Mammary epithelial cell (primary cell): ENCODE measurements around the gene EEF1E1.

Experiments
- CTCF ChIP-seq, 2 donors: IDR thresholded peaks in 1 of 2; conservative IDR thresholded peaks in 1 of 2; 2 replicates each; pipeline ENCODE4 v1.5.1; 2011 to 2012; ENCODE audit warnings: inconsistent platforms in 2 of 2, low read length in 2 of 2, mild to moderate bottlenecking in 2 of 2, control low read depth in 1 of 2, low read depth in 1 of 2; ENCODE audit not compliant: insufficient read depth in 1 of 2; ENCODE audit errors: extremely low read depth in 1 of 2
- EZH2 ChIP-seq: IDR thresholded peaks from 2 replicates; pipeline ENCODE4 v1.6.1; 2012; ENCODE audit warnings: low read length, inconsistent platforms, borderline replicate concordance

GRCh38 chr6:8123236-8123635, 20.9 kb upstream of the EEF1E1 start:
- TF ChIP-seq CTCF (conservative IDR thresholded peaks at IDR 0.05 in 1 of 2, IDR thresholded peaks at IDR 0.05 in 1 of 2; ENCODE audit: extremely low read depth in 1 of 2, insufficient read depth in 1 of 2, low read depth in 1 of 2, low read length in 2 of 2) (no peak), EZH2 (no peak)
